ENCODE results near the gene ZFAND4. TPM values are rescaled to one million over a fixed set of nuclear protein-coding genes. Genes with fewer than 3 reads are reported as not detected.
"Not testable (repeated sequence)": the region's sequence is repeated elsewhere in the genome, so short reads cannot be mapped to it uniquely, and the experiment has no call there.

ZFAND4 gene
- polyA plus RNA-seq, 10 donors, result 7.5 to 10.8 (median 9.1) TPM

DNA sequence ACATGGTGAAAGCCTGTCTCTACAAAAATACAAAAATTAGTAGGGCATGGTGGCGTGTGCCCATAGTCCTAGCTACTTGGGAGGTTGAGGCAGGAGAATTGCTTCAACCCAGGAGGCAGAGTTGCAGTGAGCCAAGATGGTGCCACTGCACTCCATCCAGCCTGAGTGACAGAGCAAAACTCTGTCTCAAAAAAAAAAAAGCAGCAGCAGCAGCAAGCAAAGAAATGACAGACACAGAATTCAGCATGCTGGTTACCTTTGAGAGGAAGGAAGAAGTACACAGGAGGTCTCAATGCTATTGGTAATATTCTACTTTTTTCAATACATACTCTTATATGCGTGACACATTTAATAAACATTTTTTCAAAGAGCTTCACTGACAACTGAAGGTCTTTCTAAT lies 81.3 kb downstream of the ZFAND4 start:
- no peak for DNase-seq

DNA sequence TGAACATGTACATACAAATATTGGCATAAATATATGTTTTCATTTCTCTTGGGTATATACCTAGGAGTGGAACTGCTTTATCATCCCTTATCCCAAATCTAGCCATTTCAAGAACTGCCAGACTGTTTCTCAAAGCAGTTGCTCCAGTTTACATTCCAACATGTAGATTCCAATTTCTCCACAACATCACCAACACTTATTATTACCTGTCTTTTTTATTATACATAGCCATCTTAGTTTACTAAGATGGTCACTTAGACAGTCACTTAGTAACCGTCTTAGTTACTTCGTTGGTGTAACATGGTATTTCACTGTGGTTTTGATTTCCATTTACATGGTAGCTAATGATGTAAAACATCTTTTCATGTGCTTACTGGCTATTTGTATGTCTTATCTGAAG lies 82.7 kb downstream of the ZFAND4 start:
- no peak for DNase-seq

DNA sequence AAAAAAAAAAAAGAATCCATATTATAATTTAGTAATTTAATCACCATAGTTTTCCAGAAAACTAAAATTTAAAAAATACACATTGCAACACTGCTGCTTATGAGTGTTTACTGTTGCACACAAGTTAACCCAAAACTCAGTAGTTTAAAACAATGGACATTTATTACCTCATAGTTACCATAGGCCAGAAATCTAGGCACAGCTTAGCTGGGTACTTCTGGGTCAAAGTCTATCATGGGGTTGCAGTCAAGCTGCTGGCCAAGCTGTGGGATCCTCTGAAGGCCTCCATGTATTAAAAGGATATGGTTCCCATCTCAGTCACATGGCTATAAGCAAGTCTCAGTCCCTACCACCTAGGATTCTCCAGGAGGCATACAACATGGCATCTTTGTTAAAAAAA lies 83.6 kb downstream of the ZFAND4 start:
- no peak for DNase-seq

DNA sequence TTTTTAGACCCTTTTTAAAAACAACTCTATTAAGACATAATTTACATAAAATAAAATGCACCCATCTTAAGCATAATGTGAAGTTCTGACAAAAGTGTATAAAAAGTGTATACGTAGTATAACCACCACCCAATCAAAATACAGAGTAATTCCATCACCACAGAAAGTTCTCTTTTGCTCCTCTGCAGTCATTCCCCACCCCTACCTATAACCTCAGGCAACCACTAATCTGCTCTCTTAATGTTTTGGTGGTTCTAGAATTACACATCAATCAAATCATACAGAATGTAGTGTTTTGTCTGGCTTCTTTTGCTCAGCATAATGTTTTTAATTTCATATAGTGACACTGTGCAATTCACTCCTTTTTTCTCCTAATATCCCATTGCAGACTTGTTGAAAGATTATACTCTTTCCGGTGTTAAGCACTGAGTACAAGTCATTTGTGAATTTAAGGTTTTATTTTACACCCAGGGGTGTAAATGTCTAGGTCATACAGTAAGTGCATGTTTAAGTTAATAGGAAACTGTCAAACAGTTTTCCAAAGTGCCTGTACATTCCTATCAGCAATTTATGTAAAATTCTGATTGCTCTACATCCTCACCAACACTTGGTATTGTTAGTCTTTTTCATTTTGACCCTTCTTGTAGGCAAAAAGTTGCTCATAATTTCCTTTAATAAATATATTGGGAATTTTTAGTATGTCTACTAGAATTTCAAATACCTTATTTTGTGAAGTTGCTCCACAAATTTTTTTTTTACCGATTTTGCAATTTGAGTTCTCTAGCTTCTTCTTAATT lies 86.3 kb downstream of the ZFAND4 start:
- DNase-seq, result no peak

GRCh38 chr10:45585131-45585530 lies 87.4 kb downstream of the ZFAND4 start:
- DNase-seq, result no peak

- no peak for DNase-seq
These were observed 90.2 kb downstream of the ZFAND4 start for GRCh38 chr10:45582386-45582781.

GRCh38 chr10:45581582-45582385 lies 90.8 kb downstream of the ZFAND4 start:
- DNase-seq, result no peak

DNA sequence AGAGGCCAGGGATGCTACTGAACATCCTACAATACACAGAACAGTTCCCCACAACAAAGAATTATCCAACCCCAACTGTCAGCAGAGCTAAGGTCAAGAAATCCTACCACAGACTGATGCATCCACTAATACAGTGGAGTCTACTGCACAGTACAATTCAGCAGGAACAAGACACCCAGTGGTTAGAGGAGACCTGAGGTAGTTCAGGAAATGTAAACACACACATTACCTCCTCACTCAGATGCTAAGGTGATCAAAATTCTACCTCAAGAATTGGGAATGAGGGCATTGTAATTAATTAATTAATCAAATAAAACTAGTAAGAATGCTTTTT lies 91.4 kb downstream of the ZFAND4 start:
- DNase-seq, result no peak

GRCh38 chr10:45580371-45581215 lies 92.0 kb downstream of the ZFAND4 start:
- no peak for DNase-seq

DNA sequence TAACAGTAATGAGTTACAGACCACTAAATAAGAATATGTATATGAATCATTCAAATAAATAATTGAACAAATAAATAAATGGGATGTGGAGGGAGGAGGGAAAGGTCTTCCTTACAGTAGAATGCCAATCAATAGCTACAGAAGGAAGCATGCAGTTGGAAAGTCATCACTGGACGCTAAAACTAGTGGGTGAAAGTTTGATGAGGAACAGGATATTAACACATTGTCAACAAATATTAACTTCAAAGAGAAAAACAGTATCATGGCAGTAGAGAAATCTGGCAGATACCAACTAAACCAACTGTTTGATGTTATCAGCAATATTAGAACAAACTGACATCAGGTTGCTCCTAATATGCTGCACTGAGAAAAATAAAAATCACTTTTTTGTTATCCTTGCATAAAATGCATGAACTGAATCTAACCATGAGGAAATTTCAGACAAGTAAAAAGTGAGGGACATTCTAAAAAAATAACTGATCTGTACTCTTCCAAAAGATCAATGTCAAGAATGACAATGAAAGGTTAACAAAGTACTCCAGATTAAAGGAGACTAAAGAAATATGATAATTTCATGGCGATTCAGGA lies 94.1 kb downstream of the ZFAND4 start:
- DNase-seq, result no peak

DNA sequence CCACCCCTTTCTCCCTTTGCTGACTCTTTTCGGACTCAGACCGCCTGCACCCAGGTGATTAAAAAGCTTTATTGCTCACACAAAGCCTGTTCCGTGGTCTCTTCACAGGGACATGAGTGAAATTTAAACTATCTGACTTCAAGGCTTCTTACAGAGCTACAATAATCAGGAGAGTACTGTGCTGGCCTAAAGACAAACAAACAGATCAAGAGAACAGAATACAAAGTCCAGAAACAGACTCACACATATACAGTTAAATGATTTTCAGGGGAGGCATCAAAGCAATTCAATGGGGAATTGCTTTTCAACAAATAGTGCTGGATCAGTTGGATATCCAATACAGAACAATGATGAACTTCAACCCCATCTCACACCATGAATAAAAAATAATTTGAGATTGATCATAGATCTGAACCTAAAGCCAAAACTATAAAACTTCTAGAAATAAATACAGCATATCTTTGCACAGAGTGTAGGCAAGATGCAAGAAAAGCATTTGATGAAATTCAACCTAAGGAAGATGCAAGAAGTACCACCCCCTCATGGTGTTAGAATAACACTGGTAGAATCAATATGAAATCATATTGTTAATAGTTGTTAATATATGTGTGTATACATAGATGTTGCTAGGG lies 96.5 kb downstream of the ZFAND4 start:
- no peak for DNase-seq

DNA sequence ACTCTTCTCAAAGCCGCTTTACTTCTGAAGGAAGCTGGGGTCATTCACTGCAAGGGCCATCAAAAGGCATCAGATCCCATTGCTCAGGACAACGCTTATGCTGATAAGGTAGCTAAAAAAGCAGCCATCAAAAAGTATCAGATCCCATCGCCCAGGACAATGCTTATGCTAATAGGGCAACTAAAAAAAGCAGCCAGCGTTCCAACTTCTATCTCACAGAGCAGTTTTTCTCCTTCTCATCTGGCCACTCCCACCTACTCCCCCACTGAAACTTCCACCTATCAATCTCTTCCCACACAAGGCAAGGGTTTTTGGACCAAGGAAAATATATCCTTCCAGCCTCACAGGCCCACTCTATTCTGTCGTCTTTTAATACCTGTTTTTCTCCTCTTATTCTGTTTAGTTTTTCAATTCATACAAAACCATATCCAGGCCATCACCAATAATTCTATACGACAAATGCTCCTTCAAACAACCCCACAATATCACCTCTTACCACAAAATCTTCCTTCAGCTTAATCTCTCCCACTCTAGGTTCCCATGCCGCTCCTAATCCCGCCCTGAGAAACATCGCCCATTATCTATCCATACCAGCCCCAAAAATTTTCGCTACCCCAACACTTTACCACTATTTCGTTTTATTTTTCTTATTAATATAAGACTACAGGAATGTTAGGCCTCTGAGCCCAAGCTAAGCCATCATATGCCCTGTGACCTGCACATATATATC lies 97.4 kb downstream of the ZFAND4 start:
- not testable (repeated sequence) for DNase-seq

GRCh38 chr10:45569471-45569870 lies 103.1 kb downstream of the ZFAND4 start:
- DNase-seq, result no peak

- no peak for DNase-seq
These were observed 106.2 kb downstream of the ZFAND4 start for GRCh38 chr10:45566415-45566814.

Other genes with a start within 250 kb of the ZFAND4 start
- 10 to 100 TPM; 18.5 to 44.0 (median 24.7) TPM for gene WASHC2C, start 54.5 kb upstream of the ZFAND4 start, polyA plus RNA-seq (ENCODE audit: insufficient read length in 10 of 10)
- gene AGAP4, start 174.7 kb upstream of the ZFAND4 start, polyA plus RNA-seq (ENCODE audit: insufficient read length in 10 of 10), result 10 to 100 TPM in 8 of 10 donors, 1 to 10 TPM in 2; 7.8 to 38.0 (median 15.9) TPM